ENCODE results near the gene FXYD7.
A peak's percentile ranks its signal among the peaks of the same experiment; 100 is the strongest.

FXYD7 gene

GRCh38 chr19:35155441-35155840 is 12.4 kb downstream of the FXYD7 start:
- no peaks in the 10 kb centered on the region for H3K9me3 ChIP-seq (ENCODE audit: control insufficient read depth, insufficient read depth, low read length)
- H3K9ac ChIP-seq (ENCODE audit: low read depth, low read length), result peak overlapping the region; percentile 91
- H3K36me3 ChIP-seq (ENCODE audit: insufficient read depth, low read length), result peaks cover 27% of the 10 kb centered on the region
- H3K4me1 ChIP-seq (ENCODE audit: insufficient read depth, low read length), result peaks cover 25% of the 10 kb centered on the region

GRCh38 chr19:35155981-35156672 is 13.1 kb downstream of the FXYD7 start:
- H3K4me1 ChIP-seq (ENCODE audit: insufficient read depth, low read length), result peaks cover 18% of the 10 kb centered on the region
- peaks cover 27% of the 10 kb centered on the region for H3K36me3 ChIP-seq (ENCODE audit: insufficient read depth, low read length)
- H3K9ac ChIP-seq (ENCODE audit: low read depth, low read length), result peak overlapping the region; percentile 91; the same call in 1 of the 2 replicates
- H3K9me3 ChIP-seq (ENCODE audit: control insufficient read depth, insufficient read depth, low read length), result no peaks in the 10 kb centered on the region

GRCh38 chr19:35156673-35157014 is 13.6 kb downstream of the FXYD7 start:
- H3K9ac ChIP-seq (ENCODE audit: low read depth, low read length), result no peak overlapping the region
- no peaks in the 10 kb centered on the region for H3K9me3 ChIP-seq (ENCODE audit: control insufficient read depth, insufficient read depth, low read length)
- H3K36me3 ChIP-seq (ENCODE audit: insufficient read depth, low read length), result peaks cover 31% of the 10 kb centered on the region
- H3K4me1 ChIP-seq (ENCODE audit: insufficient read depth, low read length), result peaks cover 14% of the 10 kb centered on the region

- H3K9me3 ChIP-seq (ENCODE audit: control insufficient read depth, insufficient read depth, low read length), result no peaks in the 10 kb centered on the region
- no peak overlapping the region for H3K9ac ChIP-seq (ENCODE audit: low read depth, low read length)
- peaks cover 12% of the 10 kb centered on the region for H3K4me1 ChIP-seq (ENCODE audit: insufficient read depth, low read length)
- peaks cover 39% of the 10 kb centered on the region for H3K36me3 ChIP-seq (ENCODE audit: insufficient read depth, low read length)
Measured at GRCh38 chr19:35157431-35157830, 14.4 kb downstream of the FXYD7 start.

- peaks cover 60% of the 10 kb centered on the region for H3K36me3 ChIP-seq (ENCODE audit: insufficient read depth, low read length)
- no peak overlapping the region for H3K9ac ChIP-seq (ENCODE audit: low read depth, low read length)
- peaks cover 4% of the 10 kb centered on the region; the same call in 1 of the 2 replicates for H3K9me3 ChIP-seq (ENCODE audit: control insufficient read depth, insufficient read depth, low read length)
- peaks cover 8% of the 10 kb centered on the region for H3K4me1 ChIP-seq (ENCODE audit: insufficient read depth, low read length)
Measured at GRCh38 chr19:35159606-35160005, 16.6 kb downstream of the FXYD7 start.

GRCh38 chr19:35160629-35161433 is 17.8 kb downstream of the FXYD7 start:
- H3K36me3 ChIP-seq (ENCODE audit: insufficient read depth, low read length), result peaks cover 72% of the 10 kb centered on the region
- H3K9me3 ChIP-seq (ENCODE audit: control insufficient read depth, insufficient read depth, low read length), result peaks cover 4% of the 10 kb centered on the region; the same call in 1 of the 2 replicates
- peaks cover 6% of the 10 kb centered on the region for H3K4me1 ChIP-seq (ENCODE audit: insufficient read depth, low read length)
- no peak overlapping the region for H3K9ac ChIP-seq (ENCODE audit: low read depth, low read length)

- Histone ChIP-seq H3K9ac (ENCODE audit: low read depth, low read length) (no peak overlapping the region), H3K9me3 (ENCODE audit: control insufficient read depth, insufficient read depth, low read length) (peaks cover 9% of the 10 kb centered on the region; the same call in 1 of the 2 replicates), H3K36me3 (ENCODE audit: insufficient read depth, low read length) (peaks cover 78% of the 10 kb centered on the region), H3K4me1 (ENCODE audit: insufficient read depth, low read length) (peaks cover 2% of the 10 kb centered on the region; the same call in 1 of the 2 replicates)
Measured at GRCh38 chr19:35161434-35161743, 18.3 kb downstream of the FXYD7 start.

- Histone ChIP-seq H3K36me3 (ENCODE audit: insufficient read depth, low read length) (peaks cover 72% of the 10 kb centered on the region), H3K9me3 (ENCODE audit: control insufficient read depth, insufficient read depth, low read length) (peaks cover 9% of the 10 kb centered on the region), H3K4me1 (ENCODE audit: insufficient read depth, low read length) (no peaks in the 10 kb centered on the region), H3K9ac (ENCODE audit: low read depth, low read length) (no peak overlapping the region)
Measured at GRCh38 chr19:35162471-35163326, 19.6 kb downstream of the FXYD7 start.

GRCh38 chr19:35164418-35164817 is 21.4 kb downstream of the FXYD7 start:
- no peak overlapping the region for H3K9ac ChIP-seq (ENCODE audit: low read depth, low read length)
- peaks cover 61% of the 10 kb centered on the region for H3K36me3 ChIP-seq (ENCODE audit: insufficient read depth, low read length)
- peaks cover 9% of the 10 kb centered on the region for H3K9me3 ChIP-seq (ENCODE audit: control insufficient read depth, insufficient read depth, low read length)
- no peaks in the 10 kb centered on the region for H3K4me1 ChIP-seq (ENCODE audit: insufficient read depth, low read length)

- Histone ChIP-seq H3K4me1 (ENCODE audit: insufficient read depth, low read length) (no peaks in the 10 kb centered on the region), H3K9me3 (ENCODE audit: control insufficient read depth, insufficient read depth, low read length) (peaks cover 9% of the 10 kb centered on the region), H3K36me3 (ENCODE audit: insufficient read depth, low read length) (peaks cover 62% of the 10 kb centered on the region), H3K9ac (ENCODE audit: low read depth, low read length) (no peak overlapping the region)
Measured at GRCh38 chr19:35165200-35166058, 22.4 kb downstream of the FXYD7 start.

- Histone ChIP-seq H3K9ac (ENCODE audit: low read depth, low read length) (no peak overlapping the region), H3K36me3 (ENCODE audit: insufficient read depth, low read length) (peaks cover 60% of the 10 kb centered on the region), H3K9me3 (ENCODE audit: control insufficient read depth, insufficient read depth, low read length) (peaks cover 9% of the 10 kb centered on the region), H3K4me1 (ENCODE audit: insufficient read depth, low read length) (no peaks in the 10 kb centered on the region)
Measured at GRCh38 chr19:35166100-35167063, 23.3 kb downstream of the FXYD7 start.

GRCh38 chr19:35167251-35168119 is 24.4 kb downstream of the FXYD7 start:
- Histone ChIP-seq H3K9ac (ENCODE audit: low read depth, low read length) (no peak overlapping the region), H3K36me3 (ENCODE audit: insufficient read depth, low read length) (peaks cover 49% of the 10 kb centered on the region), H3K9me3 (ENCODE audit: control insufficient read depth, insufficient read depth, low read length) (peaks cover 9% of the 10 kb centered on the region), H3K4me1 (ENCODE audit: insufficient read depth, low read length) (no peaks in the 10 kb centered on the region)
